HCT116 (cell line): ENCODE measurements around the gene OTOP2.

ENCODE experiments used
- CTCF ChIP-seq, 3 experiments: fragments of 200-600 bp in 1 of 3; sonication (generic) in 1 of 3; IDR thresholded peaks in 2 of 3; conservative IDR thresholded peaks in 1 of 3; 2 replicates each; pipeline ENCODE4 v1.5.1; 2012 to 2017; ENCODE audit warnings: low read depth in 2 of 3, low read length in 2 of 3, antibody characterized with exemption in 1 of 3, borderline replicate concordance in 1 of 3, control low read depth in 1 of 3, mild to moderate bottlenecking in 1 of 3, mixed read lengths in 1 of 3, mixed run types in 1 of 3, moderate library complexity in 1 of 3; ENCODE audit not compliant: insufficient read depth in 1 of 3
- YY1 ChIP-seq: IDR thresholded peaks from 2 replicates; pipeline ENCODE4 v1.6.1; 2011; ENCODE audit warnings: low read length, low read depth, moderate library complexity, mild to moderate bottlenecking; ENCODE audit not compliant: insufficient replicate concordance; ENCODE audit errors: extremely low read depth
- ZFX ChIP-seq: fragments of 450-650 bp; IDR thresholded peaks from 2 replicates; pipeline ENCODE4 v1.6.1; 2017

DNA sequence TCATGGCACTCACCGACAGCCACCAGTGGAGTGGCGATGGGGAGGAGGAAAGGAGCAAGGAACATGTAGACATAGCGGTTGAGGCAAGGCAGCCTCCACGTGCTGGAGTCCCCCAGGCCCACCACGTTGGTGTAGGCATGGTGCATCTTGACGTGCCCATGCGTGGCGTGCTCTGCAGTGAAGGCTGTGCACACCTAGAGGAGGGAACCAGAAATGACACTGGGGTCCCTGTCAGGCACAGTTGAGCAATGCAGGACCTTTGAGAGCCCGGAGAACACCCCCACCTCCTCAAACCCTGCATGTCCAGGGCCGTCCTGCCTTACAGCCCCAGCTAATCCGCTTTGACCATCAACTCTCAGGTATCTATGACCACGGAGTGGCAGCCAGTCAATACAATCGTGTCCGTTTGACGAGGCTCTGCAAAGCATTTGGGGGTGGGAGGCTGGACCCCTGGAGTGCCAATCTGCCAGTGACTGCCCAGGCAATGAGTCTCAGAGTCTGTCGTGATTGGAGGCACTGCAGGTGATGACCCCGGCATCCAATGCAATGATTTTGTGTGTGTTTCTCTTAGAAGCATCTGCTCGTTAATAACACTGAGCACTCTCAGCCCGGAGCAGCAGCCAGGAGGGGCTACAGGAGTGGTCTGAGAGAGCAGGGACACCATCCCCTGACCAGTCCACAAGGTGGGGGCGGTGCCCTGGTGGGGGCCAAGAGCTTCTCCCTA, 41.4 kb upstream of the OTOP2 start:
- TF ChIP-seq YY1, result no peak
- TF ChIP-seq CTCF (IDR thresholded peaks at IDR 0.05 in 2 of 3, conservative IDR thresholded peaks at IDR 0.05 in 1 of 3; ENCODE audit: borderline replicate concordance in 1 of 3, insufficient read depth in 1 of 3, low read depth in 2 of 3, low read length in 2 of 3), result peak in 2 of 3 experiments; percentile 7 to 12; a peak in 1 of 6 replicates
- TF ChIP-seq ZFX, result no peak
